IPS DF 4.7 (cell line): Measurements from ENCODE around the gene LPAR1.
"Not testable (repeated sequence)": the region's sequence is repeated elsewhere in the genome, so short reads cannot be mapped to it uniquely, and the experiment has no call there.

Source experiments
- DNase-seq: peaks from one replicate; pipeline ENCODE4 v3.0.0-alpha.2; 2013; ENCODE audit warnings: low spot score; ENCODE audit errors: extremely low read depth

LPAR1 gene

DNA sequence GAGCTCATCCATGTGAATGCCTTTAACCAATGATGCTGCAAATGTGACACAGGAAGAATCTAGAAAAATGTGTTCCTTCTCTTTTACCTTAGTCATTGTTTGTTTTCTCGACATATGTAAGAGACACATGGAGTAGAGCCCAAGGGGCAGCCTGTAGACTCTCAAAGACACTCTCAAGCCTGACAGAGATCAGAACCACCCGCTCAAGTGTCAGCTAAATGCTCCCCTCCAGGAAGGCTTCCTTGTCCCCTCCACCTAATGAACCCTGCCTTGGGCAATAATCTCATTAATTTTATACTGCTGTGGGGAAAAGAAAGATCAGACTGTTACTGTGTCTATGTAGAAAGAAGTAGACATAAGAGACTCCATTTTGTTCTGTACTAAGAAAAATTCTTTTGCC is 212.3 kb downstream of the LPAR1 start:
- no peak for DNase-seq

DNA sequence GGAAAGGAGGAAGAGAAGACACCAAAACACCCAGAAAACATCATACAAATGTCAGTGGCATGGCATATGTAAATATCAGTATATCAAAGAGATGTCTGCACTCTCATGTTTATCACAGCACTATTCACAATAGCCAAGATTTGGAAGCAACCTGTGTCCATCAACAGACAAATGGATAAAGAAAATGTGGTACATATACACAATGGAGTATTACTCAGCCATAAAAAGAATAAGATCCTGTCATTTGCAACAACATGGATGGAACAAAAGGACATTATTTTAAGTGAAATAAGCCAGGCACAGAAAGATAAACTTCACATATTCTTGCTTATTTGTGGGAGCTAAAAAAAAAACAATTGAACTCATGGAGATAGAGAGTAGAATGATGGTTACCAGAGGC is 213.1 kb downstream of the LPAR1 start:
- not testable (repeated sequence) for DNase-seq
